HG03565 (cell line): ENCODE measurements around the gene PPY.
"Not testable (repeated sequence)": the region's sequence is repeated elsewhere in the genome, so short reads cannot be mapped to it uniquely, and the experiment has no call there.

Source experiments
- ATAC-seq: cut with Tn5 transposase; IDR thresholded peaks from one replicate; pipeline ENCODE4 v1.9.1; 2021; ENCODE audit warnings: mild to moderate bottlenecking, moderate library complexity; ENCODE audit not compliant: unreplicated experiment

The PPY gene

DNA sequence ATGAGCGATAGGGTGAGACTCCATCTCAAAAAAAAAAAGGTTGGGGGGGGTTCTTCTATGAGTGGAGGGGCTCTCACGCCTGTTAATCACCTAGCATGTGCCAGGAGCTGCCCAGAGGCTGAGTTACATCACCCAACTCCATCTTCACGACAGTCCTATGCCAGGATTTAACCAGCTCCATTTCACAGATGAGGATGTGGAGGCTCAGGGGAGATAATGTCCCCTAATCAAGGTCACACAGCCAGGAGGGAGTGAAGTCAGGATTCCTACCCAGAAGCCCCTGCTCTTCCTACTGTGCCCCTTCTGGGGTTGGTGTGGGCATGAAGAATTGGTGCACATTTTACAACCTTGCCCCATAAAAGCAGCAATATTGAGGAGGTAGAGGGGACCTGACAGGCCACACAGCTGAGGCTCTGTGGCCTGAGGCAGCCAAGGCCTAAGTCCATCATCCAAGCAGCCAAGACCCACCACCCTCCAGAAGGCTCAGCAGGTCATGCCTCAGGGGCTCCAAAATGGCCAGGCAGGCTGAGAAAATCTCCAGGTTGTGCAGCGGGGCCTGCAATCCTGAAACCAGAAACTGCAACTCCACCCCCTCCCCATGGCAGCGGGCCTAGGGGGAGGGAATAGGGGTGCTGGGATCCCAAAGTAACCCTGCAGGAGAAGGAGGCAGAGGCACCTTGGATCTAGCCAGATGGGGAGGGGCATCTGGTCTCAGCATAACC is 6.9 kb downstream of the PPY start:
- ATAC-seq: no peak

DNA sequence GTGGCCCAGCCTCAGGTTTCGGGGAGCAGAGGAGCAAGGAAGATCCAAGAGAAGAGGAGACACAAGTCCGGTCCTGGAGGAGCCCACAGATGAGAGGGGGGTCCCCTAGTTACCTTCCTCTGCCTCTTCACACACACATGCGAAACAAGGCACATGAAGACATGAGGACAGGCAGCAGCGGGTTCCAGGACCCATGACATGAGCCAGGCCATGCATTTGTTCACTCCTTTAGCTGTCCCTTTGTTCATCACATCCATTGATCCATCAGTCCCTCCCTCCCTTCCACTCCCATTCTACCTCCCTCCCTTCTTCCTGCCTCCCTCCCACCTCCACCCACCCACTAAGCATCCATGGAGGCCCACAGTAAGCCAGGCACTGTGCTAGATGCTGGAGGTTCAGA is 9.4 kb downstream of the PPY start:
- ATAC-seq: no peak

DNA sequence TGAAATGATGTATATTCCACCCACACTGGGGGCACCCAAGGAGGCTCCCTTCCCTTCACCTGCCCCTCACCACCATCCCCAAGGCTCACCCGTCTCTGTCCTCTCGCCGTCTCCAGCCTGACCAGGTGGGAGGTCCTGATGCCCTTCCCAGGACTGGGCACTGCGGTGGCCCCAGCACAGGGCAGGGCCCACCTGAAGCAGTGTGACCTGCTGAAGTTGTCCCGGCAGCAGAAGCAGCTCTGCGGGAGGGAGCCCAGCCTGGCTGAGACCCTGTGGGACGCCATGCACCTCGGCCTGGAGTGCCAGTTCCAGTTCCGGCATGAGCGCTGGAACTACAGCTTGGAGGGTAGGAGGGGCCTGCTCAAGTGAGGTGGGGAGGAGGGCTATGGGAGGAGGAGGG is 9.9 kb downstream of the PPY start:
- ATAC-seq: no peak

DNA sequence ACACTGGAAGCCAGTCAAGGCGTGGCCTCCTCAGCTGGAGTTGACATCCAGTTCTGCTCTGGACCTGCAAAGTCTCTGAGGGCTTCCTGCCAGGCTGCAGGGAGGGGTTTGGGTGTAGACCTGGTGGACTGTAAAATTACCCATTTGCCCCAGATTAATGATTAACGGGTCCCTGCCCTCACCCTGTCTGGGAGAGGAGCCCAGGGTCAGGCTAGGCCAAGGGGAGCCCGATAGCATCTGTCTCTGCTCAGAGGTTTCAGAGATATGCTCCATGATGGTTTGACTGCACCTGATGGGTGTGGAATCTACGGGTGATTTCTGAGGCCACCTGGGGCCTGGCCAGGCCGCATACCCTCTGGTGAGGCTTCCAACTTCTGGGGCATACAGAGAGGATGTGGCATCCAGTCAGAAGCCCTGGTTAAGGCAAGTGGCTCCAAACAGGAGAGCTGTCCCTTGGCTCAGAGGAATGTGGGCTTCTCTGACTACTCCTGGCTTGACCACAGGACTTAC is 11.2 kb downstream of the PPY start:
- ATAC-seq: no peak

DNA sequence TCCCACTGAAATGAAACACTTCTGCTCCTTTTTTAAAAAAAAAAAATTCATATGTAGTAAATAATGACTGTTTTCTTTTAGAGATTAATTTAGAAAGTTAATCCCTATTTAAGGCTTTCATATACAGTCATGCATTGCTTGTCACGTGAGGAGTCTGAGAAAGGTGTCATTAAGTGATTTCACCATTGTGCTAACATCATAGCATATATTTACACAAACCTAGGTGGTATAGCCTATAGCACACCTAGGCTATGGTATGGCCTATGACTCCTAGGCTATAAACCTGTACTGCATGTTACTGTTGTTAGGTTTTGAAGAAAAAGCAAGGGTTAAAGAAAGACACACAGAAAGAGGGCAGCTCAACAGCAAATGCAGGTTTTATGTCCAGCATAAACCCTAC is 13.7 kb downstream of the PPY start:
- no peak for ATAC-seq

DNA sequence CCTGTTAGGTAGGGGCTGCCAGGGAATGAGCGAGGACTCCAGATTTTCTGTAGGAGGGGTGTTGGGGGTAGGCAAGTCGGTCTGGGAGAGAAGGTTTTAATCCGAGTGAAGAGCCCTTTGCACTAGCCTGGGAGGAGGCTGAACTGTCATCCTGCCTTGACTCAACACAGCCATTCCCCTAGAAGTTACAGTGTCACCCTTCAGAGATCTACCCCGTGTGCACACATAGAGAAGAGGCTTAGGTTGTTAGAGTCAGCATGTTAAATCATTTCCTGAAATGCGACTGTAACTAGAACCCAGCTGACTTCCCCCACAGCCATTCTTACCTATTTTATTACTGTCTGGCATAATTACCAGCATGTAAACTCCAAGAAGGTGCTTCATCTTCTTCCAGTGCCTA is 14.3 kb downstream of the PPY start:
- ATAC-seq: not testable (repeated sequence)

DNA sequence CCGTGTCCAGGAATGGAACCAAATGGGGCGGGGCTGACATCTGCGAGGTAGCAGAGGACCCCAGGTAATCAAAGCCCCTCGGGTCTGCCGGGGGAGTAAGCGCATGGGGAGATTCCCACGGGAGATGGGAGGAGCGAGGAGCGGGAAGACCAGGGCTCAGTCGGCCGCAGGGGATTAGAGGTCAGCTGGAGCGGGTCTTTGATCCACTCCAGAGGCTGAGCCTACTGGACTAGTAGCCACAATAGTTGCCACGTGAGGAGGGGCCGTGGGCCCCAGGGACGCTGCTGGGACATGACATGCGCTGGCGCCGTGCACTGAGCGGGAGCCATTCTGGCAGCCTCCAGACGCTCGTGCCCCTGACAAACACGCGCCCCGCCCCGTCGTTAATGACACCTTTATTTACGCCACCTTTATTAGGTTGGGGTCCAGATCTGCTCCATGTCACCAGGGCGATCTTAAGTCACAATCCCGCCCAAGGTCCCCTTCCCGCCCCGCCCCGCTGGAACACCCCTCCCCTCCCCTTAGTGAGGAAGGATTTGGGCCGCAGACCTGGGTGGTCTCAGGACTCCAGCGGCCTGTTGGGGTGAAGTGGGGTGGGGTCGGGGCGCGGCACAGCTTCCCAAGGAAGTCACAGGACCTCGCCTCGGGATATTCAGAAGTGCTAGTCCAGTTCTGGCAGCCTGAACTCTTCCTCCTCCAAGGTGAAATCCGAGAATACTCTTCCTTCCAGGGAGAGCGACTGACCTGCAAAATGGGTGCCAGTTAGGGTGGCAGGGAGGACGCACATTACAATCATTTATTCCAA is 15.0 kb downstream of the PPY start:
- ATAC-seq: no peak

DNA sequence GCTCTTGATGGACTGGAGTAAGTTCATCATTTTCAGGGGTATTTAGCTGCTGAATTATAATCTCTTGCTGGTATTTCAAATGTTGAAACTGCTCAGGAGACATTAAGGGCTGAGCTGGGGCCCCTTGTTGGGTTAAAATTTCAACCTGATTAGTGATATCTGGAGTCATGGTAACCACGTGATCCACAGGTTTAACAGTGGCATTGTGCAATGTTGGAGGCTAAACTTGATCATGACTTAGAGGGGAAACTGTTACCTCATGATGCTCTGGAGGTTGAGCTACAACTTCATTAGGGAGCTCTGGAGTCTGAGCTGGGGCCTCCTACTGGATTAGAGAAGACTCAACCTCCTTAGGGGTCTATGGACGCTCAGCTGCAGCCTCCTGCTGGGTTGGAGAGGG is 17.7 kb downstream of the PPY start:
- ATAC-seq: no peak

DNA sequence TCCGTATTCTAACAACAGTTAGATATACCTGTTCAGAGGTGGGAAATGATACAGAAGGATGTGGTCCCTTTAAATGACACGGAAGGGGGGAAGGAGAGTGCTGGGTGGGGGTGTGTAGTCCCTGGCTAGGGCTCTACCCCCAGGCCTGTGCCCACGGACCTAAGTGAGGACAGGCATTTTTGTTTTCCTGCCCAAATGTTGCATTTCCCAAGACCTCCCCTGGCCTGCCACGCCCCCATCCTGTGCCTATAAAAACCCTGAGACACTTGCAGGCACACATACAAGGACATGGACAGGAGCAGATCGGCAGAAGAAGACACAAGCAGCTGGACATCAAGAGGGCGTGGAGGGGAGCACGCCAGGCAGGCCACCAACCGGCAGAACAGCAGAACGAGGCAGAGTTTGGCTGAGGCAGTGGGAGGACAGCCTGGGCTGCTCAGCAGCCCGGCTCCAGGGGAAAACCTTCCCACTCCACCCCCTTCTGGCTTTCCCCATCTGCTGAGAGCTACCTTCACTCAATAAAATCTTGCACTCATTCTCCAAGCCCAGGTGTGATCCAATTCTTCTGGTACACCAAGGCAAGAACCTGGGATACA is 21.7 kb downstream of the PPY start:
- no peak for ATAC-seq

DNA sequence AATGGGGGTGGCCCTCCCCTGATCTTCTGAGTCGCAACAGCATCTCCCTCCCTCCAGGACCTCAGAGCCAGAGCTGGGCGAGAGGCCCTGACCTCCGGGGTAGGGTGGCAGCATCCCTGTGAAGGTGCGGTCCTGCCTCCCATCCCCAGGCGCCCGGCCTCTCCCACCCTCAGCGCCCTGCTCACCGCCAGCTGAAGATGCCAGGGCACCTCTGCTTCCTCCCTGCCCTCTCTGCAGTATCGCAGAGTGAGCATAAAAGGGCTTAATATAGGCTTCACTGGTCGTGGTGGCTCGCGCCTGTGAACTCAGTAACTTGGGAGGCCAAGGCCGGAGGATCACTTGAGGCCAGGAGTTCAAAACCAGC is 24.3 kb downstream of the PPY start:
- no peak for ATAC-seq

DNA sequence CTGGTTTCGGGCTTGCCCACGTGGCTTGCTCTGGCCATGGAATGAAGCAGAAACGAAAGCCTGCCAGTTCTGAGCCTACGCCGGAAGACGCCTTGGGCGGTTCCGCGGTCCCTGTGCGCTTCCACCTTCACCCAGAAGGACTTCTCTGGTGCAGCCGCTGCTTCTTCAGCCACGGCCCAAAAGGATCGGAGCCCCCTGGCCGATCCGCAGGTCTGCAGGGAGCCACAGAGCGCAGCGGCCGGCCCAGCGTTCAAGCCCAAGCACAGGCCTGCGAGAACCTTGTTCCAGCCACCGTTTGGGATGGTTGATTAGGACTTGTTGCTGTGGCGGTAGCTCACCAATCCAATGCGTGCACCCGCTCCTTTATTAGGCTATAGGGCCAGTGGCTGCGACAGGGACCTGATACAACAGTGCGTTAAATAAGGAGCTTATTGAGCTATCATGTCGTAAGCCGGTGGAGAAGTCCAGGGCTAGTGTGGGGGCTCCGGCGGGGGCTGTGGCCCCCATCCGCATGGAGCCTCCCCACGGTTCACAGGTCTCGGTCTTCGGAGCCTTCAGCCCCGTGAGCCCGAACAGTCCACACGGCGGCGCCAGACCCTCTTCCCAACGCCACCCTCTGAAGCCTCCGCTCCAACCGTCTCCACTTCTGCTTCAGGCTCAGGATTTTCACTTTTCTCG is 24.8 kb downstream of the PPY start:
- no peak for ATAC-seq

DNA sequence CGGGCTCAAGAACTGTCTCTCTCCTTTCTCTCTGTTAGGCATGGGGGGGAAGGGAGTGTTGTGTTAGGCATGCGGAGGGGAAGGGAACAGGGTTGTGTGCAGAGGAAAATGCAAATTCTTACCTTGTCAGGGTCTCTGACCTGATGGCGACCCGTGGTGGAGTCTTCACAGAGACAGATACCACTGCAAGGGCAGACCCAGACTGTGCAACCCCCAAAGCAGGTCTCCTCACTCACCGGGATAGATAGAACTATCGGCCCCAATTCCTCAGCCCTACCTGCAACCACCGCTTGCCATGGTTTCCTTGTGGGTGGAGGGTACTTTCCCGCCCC is 25.3 kb downstream of the PPY start:
- no peak for ATAC-seq

DNA sequence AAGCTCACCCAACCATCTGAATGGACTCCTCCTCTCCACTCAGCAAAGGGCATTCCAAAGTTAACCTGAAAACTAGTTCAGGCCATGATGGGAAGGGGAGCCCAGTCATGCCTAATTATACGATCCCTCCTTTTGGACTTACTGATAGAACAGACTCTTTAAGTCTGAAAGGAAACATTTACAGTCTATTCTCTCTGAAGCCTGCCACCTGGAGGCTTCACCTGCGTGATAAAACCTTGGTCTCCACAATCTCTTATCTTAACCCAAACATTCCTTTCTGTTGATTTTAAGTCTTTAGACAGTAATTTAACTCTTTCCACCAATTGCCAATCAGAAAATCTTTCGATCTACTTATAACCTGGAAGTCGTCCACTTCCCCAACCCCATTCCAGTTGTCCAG is 25.9 kb downstream of the PPY start:
- no peak for ATAC-seq

DNA sequence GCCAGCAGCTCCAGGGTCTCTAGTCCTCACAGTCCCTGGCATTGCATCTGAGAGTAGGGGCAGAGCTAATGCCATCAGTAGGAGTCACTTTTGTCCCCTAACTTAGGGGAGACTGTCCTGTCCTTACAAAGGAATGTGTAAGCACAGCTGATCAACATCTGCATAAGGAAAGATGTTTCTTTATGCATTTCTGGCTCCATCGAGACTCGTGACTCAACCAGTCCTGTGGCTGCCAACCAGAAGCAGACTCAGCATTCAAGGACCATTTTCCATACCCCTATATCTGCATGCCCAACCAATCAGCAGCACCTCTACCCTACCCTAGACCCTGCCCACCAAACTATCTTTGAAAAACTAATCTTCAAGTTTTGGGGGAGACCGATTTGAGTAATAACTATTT is 26.7 kb downstream of the PPY start:
- ATAC-seq: no peak

DNA sequence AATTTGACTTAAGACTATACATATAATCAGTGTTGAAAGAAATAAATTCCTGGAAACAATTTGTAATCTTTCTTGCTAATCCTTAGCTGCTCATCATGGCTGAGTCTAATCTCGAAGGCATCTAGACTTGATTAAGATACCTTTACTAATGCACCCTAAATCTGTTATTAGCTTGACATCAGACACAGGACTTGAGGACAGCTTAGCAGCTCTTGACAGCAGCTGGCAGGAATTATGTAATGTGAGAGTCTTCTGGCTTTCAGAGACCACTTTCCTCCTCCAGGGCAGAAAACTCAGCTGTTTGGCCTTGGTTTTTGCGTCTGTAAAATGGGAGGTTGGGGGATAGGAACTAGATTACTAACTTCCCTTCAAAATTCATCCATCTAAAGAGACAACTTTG is 27.8 kb downstream of the PPY start:
- no peak for ATAC-seq

DNA sequence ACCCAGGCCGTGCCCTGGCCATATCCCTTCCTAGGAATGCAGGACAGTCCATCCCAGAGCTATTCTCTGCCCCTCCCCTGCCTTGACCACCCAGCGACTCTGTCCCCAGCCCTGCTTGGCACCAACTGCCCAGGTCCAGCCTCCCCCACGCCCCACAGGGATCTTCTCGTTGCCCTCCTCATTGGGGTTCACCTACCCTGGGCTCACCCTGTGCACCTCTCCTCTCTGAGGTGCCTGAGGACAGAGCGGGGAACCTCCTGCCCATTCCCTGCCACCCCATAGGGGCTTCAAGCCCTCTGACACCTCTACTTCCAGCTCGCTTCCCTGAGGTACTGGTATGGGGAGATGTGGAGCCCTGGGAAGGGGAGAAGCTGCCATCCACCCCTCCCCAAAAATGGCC is 28.7 kb downstream of the PPY start:
- ATAC-seq: no peak

DNA sequence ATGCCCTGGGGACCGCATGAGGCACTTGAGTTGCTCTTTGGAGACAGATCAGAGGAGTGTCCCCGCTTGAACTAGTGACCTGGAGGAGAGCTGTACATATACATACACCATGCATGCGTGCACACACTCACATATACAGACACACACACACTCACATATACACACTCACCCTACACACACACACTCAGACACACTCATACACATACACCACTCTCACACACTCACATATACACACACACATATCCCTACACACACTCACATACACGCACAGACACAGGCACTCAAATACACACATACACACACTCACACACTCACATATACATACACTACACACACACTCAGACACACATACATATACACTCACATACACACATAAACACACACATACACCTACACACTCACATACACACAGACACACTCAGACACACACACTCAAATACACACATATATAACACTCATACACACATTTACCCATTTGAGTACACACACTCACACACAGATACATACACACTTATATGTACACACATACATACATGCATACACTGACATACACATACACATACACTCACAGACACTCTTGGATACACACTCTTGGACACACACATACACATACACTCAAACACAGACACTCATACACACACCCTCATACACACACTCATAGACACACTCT is 29.5 kb downstream of the PPY start:
- no peak for ATAC-seq

DNA sequence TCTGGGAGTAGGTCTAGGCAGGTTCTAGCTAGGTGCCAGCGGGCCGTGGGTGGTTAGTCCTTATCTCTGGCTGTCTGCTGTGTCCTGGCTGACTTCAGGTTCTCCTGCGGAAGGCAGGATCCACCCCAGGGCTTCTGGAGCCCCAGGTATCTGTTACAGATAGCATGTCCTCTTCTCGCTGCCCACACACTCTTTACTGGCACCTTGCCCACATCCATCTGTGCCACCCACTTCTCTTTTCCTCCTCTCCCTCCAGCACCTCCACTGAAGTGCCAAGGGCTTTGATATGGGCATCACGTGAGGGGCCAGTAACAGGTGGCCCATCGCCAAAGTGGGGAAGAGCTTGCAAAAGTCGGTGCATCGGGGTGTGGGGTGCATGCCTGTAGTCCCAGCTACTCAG is 30.4 kb downstream of the PPY start:
- ATAC-seq: no peak

DNA sequence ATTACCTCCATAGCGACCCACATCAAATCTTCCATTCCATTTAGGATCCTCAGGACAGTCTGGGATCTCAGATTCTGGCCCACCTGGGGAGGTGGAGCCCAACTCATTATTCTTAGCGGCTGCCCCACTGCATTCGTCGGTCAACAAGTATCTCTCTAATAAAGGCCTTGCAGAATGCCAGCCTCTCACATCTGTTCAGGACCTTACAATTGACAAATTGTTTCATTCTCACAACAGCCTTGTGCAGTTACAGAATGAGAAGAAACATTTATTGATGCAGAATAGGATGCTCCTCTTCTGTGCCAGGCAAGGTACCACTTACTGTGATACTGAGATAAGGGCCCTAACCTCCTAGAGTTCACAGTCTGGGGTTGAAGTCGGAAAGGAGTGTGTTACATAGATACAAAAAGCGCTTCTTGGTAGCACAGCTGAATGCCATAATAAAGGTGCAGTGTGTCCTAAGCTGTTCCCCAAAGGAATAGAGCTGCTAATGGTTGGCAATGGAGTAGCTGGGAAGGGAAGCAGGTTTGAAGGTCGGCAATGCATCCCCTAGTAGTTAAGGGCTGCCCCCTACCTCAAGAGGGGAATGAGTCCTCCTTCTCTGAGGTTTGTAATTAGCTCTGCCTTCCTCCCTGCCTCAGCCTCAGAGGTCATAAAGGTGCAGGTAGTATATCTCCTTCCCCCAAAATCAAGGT is 32.6 kb downstream of the PPY start:
- ATAC-seq: no peak

DNA sequence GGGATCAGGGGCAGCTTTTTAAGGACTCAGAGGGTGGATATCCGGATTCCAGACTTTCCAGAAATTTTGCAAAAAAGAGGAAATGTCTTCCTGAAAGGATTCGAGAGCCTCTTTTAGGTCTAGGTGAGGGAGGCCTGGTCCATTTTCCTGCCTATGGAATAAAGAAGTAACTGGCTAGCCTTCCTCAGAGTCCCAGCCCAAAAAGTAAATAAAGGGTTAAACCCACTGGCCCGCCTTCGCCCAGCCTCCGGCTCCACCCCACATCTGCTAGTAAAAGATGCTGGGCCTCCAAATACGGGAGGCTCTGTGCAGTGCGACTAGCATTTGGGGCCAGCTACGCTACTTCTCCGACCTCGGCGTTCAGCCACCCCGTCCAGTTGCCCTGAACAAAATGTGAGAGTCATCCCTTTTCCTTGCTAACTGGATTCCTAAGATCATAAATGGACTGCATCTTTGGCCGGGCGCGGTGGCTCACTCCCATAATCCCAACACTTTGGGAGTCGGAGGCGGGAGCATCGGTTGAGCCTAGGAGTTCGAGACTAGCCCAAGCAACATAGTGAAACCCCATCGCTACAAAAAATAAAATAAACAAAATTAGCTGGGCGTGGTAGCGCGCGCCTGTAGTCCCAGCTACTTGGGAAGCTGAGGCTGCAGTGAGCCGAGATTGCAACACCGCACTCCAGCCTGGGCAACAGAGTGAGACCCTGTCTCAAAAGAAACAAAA is 34.1 kb downstream of the PPY start:
- ATAC-seq: no peak
